Stimulated activated CD4-positive, alpha-beta T cell treated with anti-CD3 and anti-CD28 coated beads, Interleukin-12 subunit alpha, Interleukin-12 subunit beta, amount 100 ng/mL, for 24 hours (primary cell): ENCODE measurements around the gene POC1A.
"Not testable (repeated sequence)": the region's sequence is repeated elsewhere in the genome, so short reads cannot be mapped to it uniquely, and the experiment has no call there.

Experiments
- DNase-seq, 2 experiments: peaks; one replicate each; pipeline ENCODE4 v3.0.0-alpha.2; 2020; ENCODE audit warnings: low read depth in 2 of 2

The POC1A gene

DNA sequence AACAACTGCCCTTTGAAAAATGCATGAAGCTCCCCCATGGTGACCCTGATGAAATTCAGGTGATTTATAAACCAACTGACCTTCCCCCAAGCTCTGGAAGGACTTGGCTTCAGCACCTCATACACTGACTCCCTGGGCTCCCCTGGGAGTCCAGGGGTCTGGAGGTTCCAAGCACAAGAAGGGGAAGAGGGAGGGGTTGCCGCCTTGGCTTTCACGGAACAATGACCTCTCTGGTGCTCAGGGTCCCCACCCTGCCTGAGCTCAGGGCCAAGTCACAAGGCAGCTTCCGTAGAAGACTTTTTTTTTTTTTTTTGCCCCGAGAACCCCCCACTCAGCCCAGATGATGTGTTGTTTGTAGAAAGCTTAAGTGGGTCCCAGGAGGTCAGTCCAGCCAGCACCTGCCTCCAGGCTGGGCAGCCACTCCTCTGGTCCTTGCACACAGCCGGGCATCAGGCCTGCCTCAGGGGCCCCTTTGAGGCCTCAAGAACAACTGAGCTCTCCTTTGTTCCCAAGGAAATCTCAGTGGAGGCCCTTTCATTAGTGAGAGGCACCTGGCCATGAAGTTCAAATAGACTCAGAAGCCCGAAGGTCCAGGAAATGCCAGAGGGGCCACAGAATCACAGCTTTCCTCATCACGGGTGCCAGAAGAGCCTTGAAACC, 29.7 kb upstream of the POC1A start:
- DNase-seq = no peak

DNA sequence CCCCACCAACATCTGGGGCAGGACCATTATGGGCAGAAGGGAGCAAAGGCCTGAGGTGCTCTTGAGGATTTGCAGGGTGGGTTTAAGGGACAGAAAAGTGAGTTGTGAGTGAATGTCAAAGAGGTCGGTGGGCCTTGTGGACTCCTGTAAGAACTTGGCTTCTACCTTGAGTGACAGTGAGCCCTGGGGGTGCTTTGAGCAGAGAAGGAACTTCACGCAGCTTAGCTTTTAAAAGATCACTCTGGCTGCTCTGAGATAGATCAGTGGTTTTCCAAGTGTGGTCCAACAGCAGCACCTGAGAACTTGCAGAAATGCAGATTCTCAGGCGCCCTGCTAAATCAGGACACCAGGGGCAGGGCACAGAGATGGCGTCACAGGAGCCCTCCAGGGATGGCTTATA, 28.5 kb upstream of the POC1A start:
- no peak for DNase-seq

DNA sequence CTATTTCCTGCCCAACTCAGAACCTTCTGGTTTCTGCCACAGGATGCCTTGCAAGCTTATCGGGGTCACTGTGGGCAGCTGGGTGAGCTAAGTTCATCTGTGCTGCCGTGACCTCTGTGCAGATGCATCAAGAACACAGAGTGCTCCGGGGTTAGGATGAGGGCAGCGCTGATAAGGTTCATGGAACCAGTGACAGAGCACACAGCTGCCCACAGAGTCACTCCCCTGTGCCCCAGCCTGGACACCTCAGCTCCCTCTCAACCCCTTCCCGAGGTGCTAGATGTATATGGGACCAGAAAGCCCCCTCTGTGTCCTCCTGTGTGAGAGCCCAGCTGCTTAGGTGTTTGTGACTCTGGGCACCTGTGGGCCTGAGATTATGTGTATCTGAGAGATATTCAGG, 28.0 kb upstream of the POC1A start:
- DNase-seq = no peak

DNA sequence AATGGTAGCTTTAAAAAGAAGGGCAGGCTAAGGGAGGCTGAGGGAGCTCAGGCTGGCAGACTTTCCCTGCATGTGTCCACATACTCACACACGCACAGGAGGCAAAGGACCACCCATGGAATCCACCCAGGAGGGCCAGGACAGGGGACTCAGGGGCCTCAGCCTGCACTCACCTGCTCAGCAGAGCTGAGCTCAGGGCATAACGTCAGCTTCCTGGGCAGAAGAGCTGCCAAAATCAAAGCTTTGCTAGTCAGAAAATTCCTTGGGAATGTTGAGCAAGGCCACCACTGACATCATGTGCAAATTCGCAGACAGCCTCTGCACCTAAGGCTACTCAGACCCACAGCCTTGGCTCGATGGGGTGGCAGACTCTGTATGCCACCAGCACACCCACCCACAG, 27.3 kb upstream of the POC1A start:
- no peak for DNase-seq

DNA sequence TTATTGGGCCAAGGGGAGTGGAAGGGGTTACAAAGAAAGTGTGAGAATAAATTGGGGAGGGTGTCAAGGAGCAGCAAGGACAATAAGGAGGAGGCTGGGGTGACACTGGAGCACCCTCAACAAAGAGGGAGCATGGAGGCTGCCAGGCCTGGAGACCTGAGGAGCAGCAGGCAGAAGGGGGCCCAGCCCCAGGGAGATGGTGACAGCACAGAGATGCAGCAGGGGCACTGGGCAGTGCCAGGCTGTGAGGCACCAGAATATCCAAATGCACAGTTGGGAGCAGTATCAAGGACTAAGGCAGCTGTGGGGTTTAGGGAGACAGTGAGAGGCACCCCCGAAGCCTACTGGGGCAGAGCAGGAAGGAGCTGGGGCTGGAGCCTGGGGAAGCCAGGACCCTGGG, 24.3 kb upstream of the POC1A start:
- no peak for DNase-seq

DNA sequence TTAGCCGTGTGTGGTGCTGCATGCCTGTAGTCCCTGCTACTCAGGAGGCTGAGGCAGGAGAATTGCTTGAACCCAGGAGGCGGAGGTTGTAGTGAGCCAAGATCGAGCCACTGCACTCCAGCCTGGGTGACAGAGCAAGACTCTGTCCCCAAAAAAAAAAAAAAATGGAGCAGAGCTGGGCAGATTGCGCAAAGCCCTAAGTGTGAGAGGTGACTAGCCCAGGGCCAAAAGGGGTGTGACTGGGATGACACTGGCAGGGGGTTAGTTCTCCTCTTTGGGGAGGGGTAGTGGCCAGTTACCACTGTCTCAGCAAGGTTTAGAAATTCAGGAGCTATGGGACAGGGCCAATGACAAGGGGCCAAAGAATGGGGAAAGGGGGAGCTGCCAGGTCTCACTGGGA, 23.9 kb upstream of the POC1A start:
- DNase-seq = not testable (repeated sequence)

DNA sequence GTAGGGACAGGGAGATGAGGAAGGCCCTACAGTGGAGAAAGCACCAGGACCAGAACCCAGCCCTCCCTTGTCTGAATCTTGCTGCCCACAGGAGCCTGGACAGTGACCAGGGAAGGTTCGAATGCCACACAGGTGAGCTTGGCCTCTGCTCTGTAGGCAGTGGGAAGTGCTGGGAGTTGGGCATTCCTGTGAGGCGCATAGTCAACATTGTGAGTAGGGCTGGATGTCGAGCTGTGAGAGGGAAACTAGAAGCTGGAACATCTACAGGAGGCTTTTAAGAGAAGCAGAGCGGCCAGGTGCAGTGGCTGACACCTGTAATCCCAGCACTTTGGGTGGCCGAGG, 23.4 kb upstream of the POC1A start:
- DNase-seq = no peak

DNA sequence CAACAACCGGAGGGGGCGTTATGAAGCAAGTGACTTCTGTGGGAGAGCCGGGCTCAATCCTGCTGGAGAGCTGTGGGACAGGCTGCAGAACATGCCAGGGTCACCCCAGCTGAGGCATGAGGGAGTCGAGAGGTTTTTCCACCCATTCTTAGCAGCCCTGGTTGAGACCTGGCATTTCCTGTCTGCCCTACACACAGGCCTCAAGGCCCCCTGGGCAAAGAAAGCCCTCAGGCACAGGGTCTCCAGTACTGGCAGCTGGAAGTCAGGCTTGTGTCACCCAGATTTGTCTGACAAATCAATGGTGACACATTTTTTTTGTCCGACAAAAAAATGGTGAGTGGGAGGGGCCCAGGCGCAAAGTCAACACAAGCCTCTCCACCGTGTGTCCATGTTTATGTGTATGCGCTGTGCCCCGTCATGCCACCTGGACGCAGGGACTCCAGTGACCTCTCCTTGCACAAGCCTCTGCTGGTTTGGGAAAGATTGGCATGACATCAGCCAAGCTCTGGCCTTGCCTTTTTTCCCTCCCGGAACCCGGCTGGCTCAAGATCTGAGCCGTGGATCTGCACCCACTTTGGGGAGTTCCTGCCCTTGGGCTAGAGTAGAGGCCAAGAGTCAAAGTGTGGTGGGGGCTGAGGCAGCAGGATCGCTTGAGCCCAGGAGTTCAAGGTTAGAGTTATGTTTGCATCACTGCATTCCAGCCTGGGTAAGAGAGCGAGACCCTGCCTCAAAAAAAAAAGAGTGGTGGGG, 22.9 kb upstream of the POC1A start:
- no peak for DNase-seq

DNA sequence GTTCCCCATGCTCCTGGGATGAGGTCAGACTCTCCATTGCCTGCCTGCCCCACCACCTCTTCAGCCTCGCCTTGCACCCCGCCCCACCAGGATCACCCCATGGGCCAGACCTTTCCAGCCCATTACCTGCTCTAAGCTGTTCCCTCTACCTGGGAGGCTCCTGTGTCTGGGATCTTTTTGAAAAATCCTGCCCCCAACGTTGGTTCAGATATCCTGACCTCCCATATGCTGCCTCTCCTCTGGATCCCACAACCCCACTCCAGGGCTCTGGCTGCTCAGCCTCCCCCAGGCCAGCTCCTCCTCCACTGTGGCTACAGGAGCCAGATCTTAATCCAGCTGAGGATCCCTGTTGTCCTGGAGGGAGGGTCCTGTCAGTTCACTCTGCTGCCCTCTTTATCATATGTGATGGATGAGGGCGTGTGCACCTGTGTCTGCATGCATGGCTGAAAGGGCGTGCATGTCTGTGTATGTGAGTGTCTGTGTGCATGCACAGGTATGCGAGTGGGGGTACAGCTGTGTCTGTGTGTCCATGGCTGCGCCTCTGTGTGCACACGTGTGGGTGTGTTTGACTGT, 22.0 kb upstream of the POC1A start:
- DNase-seq = no peak

DNA sequence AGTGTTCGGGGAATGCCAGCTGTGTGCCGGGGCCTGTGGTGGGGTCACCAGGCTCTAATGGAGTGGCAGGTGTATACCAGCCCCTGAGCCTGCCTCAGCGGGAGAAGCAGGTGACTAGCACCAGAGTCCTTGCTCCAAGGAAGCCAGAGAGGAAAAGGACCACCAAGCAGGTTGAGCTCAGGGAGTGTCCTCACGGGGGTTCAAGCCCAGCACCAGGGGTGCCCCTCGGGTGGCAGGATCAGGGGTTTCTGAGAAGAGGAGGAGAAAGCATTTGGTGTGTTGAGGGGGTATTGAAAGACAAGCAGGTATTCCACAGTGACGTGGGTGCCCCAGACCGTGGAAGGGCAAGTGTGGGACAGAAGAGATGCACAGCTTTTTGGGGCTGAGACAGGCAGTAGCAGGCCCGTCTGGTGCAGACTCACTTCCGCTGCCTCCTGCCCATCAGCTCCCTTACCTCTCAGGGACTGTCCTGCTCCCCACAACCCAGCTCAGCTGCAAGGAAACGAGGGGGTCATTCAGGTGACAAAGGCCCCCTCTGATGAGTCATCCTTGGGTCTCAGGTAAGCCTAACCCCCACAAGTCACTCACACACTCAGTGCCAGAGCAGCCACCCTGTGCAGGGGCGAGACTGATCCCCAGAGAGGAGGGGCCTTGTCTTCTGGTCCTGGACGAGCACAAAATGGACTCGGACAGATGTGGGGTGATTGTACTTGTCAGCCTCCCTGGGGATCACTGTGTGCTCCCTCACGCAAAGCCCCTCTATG, 21.4 kb upstream of the POC1A start:
- no peak for DNase-seq

DNA sequence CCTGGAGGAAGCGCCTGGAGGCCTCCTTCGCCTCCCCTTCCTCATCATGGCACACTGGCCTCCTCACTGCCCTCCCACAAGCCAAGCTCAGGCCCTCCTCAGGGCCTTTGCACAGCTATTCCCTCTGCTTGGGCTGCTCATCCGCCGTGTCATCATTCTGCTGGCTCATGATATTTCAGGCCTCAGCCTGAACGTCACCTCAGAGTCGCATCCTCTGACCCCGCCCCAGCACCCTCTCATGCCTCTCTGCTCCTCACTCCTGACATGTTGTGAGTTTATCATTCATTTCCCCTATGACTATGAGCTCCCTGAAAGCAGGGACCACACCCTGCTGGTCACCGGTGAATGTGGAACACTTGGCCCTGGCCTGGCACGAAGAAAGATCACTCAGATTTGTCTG, 20.7 kb upstream of the POC1A start:
- DNase-seq = no peak

DNA sequence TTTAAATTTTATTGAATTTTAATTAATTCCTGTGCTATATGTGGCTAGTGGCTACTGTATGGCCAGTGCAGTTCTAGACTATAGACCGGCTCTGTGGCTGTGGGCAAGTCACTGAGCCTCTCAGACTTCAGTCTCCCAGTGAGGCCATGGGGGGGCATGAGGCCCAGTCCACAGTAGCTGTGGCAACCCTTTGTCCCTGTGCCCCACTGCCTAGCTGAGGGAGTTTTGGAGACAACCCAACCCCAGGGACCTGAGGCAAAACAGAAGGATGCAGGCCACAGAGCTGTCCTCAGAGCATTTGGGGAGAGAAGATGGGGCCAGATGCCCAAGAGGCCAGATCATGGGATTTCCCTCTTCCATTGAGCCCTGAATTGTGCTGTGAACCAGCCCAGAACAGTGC, 18.9 kb upstream of the POC1A start:
- no peak for DNase-seq

DNA sequence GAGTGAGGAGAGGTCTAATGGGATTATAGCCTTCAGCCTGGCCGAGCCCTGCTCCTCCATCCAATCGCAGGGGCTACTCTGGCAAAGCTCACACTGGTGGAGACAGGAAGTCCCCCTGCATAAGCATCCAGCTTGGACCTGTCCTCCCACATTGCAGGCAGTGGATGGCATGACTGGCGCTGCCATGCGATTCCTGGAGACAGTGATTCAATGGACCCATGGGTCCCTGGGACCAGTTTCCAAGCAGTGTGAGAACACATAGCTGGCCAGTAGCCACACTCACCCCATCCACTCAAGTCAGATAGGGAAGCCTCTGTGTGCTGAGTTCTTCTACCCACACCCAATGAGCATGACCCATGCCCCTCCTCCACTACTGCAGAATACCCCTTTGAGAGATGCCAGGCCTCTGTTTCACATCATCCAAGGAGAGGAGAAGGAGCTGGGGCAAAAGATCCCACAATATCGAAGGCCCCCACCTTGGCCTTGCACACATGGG, 18.1 kb upstream of the POC1A start:
- no peak for DNase-seq

DNA sequence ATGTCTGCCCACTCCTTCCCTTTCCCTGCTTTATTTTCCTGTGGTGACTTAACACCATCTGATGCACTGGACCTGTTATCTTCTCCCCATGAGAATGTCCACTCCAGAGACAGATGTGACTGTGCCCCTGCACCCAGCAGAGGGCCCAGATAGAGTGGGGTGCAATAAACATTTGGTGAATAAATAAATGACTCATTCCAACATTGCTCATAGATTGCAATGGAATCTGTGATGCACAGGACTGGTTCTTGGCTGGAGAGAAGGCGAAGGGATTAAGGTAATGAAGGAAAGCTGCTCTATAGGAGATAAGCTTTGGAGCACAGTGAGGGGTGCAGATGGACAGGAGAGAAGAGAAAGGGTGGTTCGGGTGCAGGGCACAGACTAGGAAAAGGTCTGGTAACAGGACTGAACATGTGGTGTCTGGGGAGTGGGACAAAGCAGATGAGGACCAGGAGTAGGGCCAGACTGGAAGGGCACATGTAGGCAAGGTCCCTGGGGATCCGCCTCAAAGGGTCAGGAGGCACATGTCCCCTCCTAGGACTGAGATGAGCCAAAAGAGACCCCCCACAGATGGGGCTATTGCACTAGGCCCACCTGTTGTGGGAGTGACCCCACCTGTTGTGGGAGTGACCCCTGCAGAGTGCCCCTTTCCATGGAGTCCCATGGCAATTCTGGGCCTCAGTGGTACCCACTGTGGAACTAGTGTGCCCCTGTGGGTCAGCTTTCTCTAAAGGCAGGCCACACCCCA, 17.5 kb upstream of the POC1A start:
- DNase-seq = no peak

DNA sequence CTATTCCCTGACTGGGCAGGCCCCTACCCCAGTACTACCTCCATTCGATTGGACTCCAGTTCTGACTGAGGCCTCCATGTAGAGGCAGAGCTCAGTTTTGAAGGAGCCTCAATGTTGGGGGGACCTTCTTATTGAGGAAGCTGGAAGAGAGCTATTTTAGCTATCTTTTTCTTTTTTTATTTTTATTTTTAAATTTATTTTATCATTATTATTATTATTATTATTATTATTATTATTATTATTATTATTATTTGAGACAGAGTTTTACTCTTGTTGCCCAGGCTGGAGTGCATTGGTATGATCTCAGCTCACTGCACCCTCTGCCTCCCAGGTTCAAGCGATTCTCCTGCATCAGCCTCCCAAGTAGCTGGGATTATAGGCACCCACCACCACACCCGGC, 16.0 kb upstream of the POC1A start:
- not testable (repeated sequence) for DNase-seq

DNA sequence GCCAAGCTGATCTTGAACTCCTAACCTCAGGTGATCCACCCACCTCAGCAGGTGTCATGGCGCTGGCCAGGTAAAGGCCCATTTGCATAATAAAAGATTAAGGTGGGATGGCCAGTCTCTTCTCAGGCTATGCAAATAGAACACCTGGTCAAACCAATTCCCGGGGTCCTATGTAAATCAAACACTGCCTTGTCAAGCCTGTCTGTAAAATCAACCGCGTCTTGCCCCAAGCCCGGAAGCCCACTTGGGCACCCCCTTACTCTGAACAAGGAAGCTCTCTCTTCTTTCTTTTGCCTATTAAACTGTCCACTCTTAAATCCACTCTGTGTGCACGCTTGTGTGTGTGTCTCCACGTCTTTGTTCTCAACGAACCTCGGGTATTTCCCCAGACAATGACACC, 13.0 kb upstream of the POC1A start:
- DNase-seq = no peak

DNA sequence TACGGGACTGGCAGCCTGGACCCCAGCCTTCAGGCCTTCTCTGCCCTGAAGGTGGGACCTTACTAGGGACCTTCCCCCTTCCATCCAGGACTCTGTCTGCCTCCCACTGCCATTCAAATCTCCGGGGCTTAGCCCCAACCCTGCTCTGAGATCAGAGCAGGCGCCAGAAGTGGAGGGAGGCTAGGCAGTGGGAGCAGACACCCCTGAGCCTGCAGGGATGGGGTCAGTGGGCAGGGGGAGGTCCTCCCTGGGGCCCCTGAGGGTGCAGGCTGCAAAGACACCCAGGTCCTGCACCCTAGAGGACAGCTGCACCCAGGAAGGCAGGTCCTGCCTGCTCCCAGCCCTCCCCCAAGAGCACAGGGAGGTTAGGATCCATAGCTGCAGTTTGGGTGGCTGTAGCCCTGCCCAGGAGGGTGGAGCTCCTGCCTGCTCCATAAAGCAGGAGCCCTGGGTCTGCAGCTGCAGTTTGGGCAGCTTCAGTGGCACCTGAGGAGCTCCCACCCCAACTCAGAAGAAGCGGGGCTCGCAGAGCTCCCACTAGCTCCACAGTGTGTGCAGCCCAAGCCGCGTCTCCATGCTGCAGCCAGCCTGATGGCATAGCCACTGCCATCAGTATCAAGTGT, 8.1 kb upstream of the POC1A start:
- no peak for DNase-seq

DNA sequence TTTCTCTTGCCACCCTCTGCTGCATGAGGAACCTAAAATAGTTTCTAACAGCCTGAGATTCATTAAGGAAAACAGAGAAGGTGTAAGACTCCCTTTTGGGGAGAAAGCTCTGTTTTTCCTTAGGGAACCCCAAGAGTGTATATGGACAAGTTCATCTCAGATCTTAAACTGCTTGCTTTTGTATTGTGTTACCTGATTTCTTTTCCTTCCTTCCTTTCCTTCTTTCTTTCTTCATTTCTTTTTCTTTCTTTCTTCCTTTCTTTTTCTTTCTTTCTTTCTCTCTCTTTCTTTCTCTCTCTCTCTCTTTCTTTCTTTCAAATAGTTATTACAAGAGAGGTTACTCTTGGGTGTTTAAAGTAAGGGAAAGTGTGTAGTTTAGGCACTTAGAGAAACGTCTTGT, 5.3 kb upstream of the POC1A start:
- no peak for DNase-seq

DNA sequence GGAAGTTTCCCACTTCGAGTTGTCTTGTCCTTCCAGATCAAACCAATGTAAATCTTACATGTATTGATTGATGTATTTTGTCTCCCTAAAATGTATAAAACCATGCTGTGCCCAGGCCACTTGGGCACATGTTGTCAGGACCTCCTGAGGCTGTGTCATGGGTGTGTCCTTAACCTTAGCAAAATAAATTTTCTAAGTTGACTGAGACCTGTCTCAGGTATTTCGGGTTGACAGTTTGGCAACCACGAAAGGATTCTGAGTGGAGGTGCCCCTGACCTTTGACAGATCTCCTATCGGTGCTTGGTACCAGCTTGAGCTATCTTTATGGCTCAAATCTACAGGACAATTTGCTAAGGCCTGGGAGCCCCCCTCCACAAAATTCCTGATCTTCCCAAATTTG, 1.7 kb upstream of the POC1A start:
- no peak for DNase-seq

DNA sequence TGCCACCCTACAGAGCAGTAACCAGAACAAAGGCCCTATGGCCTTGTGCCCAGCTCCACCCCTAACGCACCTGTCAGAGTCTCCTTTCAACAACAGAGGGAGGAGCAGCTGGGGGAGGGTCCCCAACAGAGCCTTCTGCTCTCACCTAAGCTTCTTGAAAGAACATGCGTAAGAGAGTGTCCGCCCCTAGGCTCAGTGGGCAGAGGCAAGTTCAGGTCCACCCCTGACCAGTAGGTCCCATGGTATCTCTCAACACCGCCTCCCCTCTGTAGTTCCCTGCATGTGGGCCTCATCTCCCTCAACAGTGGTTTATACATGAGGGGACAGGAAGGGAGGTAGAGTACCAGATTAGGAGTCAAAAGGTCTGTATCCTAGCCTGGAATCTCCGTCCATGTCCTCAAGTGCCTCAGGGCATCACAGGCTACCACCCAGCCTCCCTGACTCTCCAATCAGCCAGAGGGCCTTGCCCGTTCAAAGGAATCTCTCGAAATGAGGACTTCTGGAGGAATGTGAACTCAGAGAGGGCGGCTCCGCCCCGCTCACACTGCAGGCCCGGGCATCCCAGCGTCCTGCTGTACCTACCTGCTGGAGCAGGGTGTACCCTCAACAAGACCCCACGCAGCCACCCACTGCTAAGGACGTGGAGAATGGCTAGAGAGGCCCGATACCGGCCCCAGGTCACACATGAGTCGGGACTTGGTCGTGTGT, 680 bp downstream of the POC1A start:
- no peak for DNase-seq

DNA sequence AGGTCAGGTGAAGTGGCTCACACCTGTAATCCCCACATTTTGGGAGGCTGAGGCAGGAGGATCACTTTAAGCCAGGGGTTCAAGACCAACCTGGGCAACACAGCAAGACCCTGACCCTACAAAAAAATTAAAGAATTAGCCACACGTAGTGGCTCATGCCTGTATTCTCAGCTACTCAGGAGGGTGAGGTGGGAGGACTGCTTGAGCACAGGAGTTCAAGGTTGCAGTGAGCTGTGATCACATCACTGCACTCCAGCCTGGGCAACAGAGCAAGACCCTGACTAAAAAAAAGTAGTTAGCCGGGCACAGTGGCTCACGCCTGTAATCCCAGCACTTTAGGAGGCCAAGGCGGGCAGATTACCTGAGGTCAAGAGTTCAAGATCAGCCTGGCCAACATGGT, 2.2 kb downstream of the POC1A start:
- not testable (repeated sequence) for DNase-seq
